SK-N-SH treated with all-trans-retinoic acid at 6 μM for 48 hours (cell line): ENCODE measurements around the gene GFI1B.

ENCODE experiments used
- PATZ1 ChIP-seq: fragments of 250-450 bp; sonication (Bioruptor Pico); IDR thresholded peaks from 2 replicates; pipeline ENCODE4 v1.8.0; 2020; ENCODE audit warnings: mild to moderate bottlenecking, moderate library complexity, borderline replicate concordance
- PPARA ChIP-seq: fragments of 250-450 bp; sonication (Bioruptor Pico); IDR thresholded peaks from 2 replicates; pipeline ENCODE4 v1.5.0; 2020; ENCODE audit warnings: mild to moderate bottlenecking, borderline replicate concordance
- ZNF8 ChIP-seq: fragments of 450-650 bp; formaldehyde crosslinking; IDR thresholded peaks from 2 replicates; pipeline ENCODE4 v1.5.0; 2020; ENCODE audit warnings: mild to moderate bottlenecking, moderate library complexity

- TF ChIP-seq ZNF8 = no peak
- TF ChIP-seq PPARA (CRISPR knock-in tag) = no peak
- no peak for TF ChIP-seq PATZ1 (CRISPR knock-in tag)
These were observed 47.2 kb upstream of the GFI1B start for GRCh38 chr9:132931178-132931735.
